Measurements from ENCODE around the gene SPRR1A.

The SPRR1A gene

GRCh38 chr1:152959273-152959672 is 24.6 kb upstream of the SPRR1A start:
- no peak for TF ChIP-seq RAD21 (IDR thresholded peaks at IDR 0.05; ENCODE audit: low read depth)

- TF ChIP-seq CEBPB (IDR thresholded peaks at IDR 0.05) (no peak), TEAD4 (IDR thresholded peaks at IDR 0.05) (no peak), TAF1 (IDR thresholded peaks at IDR 0.05; ENCODE audit: low read depth) (no peak), FOXM1 (IDR thresholded peaks at IDR 0.05; ENCODE audit: borderline replicate concordance, low read depth) (no peak), EGR1 (IDR thresholded peaks at IDR 0.05) (no peak), YY1 (IDR thresholded peaks at IDR 0.05; ENCODE audit: low read depth) (no peak), MAX (IDR thresholded peaks at IDR 0.05) (no peak), RAD21 (IDR thresholded peaks at IDR 0.05; ENCODE audit: low read depth) (no peak), TCF12 (IDR thresholded peaks at IDR 0.05; ENCODE audit: low read depth) (no peak), REST (IDR thresholded peaks at IDR 0.05; ENCODE audit: low read depth) (no peak), EP300 (IDR thresholded peaks at IDR 0.05; ENCODE audit: borderline replicate concordance) (no peak), CREB1 (IDR thresholded peaks at IDR 0.05; ENCODE audit: low read depth) (no peak), USF1 (IDR thresholded peaks at IDR 0.05) (no peak), ZBTB7A (IDR thresholded peaks at IDR 0.05; ENCODE audit: low read depth) (no peak), NFIC (IDR thresholded peaks at IDR 0.05) (no peak)
These were observed 24.0 kb upstream of the SPRR1A start for GRCh38 chr1:152959801-152960451.

- TF ChIP-seq NFIC (IDR thresholded peaks at IDR 0.05) (no peak), RAD21 (IDR thresholded peaks at IDR 0.05; ENCODE audit: low read depth) (peak; percentile 32; the same call in 1 of the 2 replicates), TCF12 (IDR thresholded peaks at IDR 0.05; ENCODE audit: low read depth) (no peak), ZBTB7A (IDR thresholded peaks at IDR 0.05; ENCODE audit: low read depth) (no peak), CREB1 (IDR thresholded peaks at IDR 0.05; ENCODE audit: low read depth) (no peak), YY1 (IDR thresholded peaks at IDR 0.05; ENCODE audit: low read depth) (no peak)
These were observed 23.3 kb upstream of the SPRR1A start for GRCh38 chr1:152960452-152961044.

GRCh38 chr1:152961226-152961891 is 22.5 kb upstream of the SPRR1A start:
- TF ChIP-seq TCF12 (IDR thresholded peaks at IDR 0.05; ENCODE audit: low read depth) (no peak), NFIC (IDR thresholded peaks at IDR 0.05) (no peak), TAF1 (IDR thresholded peaks at IDR 0.05; ENCODE audit: low read depth) (no peak), CREB1 (IDR thresholded peaks at IDR 0.05; ENCODE audit: low read depth) (no peak)

- TF ChIP-seq FOXM1 (IDR thresholded peaks at IDR 0.05; ENCODE audit: borderline replicate concordance, low read depth) (no peak), TEAD4 (IDR thresholded peaks at IDR 0.05) (no peak), EGR1 (IDR thresholded peaks at IDR 0.05) (no peak), TAF1 (IDR thresholded peaks at IDR 0.05; ENCODE audit: low read depth) (no peak), YY1 (IDR thresholded peaks at IDR 0.05; ENCODE audit: low read depth) (no peak), REST (IDR thresholded peaks at IDR 0.05; ENCODE audit: low read depth) (no peak), USF1 (IDR thresholded peaks at IDR 0.05) (no peak), RAD21 (IDR thresholded peaks at IDR 0.05; ENCODE audit: low read depth) (no peak), ZBTB7A (IDR thresholded peaks at IDR 0.05; ENCODE audit: low read depth) (no peak)
These were observed 20.9 kb upstream of the SPRR1A start for GRCh38 chr1:152962876-152963415.

- TF ChIP-seq CREB1 (IDR thresholded peaks at IDR 0.05; ENCODE audit: low read depth) (no peak), TEAD4 (IDR thresholded peaks at IDR 0.05) (no peak), TCF12 (IDR thresholded peaks at IDR 0.05; ENCODE audit: low read depth) (no peak), CEBPB (IDR thresholded peaks at IDR 0.05) (no peak), USF1 (IDR thresholded peaks at IDR 0.05) (no peak), TAF1 (IDR thresholded peaks at IDR 0.05; ENCODE audit: low read depth) (no peak), REST (IDR thresholded peaks at IDR 0.05; ENCODE audit: low read depth) (no peak)
These were observed 19.3 kb upstream of the SPRR1A start for GRCh38 chr1:152964536-152964935.
